GM18505 (cell line): ENCODE results near the gene MS4A15.
"Not testable (repeated sequence)": the region's sequence is repeated elsewhere in the genome, so short reads cannot be mapped to it uniquely, and the experiment has no call there.

ENCODE experiments used
- ATAC-seq: cut with Tn5 transposase; IDR thresholded peaks from one replicate; pipeline ENCODE4 v1.9.1; 2021; ENCODE audit not compliant: unreplicated experiment
- POLR2A ChIP-seq: IDR thresholded peaks from 4 replicates; pipeline ENCODE4 v1.6.1; 2011; ENCODE audit warnings: borderline replicate concordance; ENCODE audit not compliant: insufficient read depth, insufficient read length; ENCODE audit errors: extremely low read depth

The MS4A15 gene

DNA sequence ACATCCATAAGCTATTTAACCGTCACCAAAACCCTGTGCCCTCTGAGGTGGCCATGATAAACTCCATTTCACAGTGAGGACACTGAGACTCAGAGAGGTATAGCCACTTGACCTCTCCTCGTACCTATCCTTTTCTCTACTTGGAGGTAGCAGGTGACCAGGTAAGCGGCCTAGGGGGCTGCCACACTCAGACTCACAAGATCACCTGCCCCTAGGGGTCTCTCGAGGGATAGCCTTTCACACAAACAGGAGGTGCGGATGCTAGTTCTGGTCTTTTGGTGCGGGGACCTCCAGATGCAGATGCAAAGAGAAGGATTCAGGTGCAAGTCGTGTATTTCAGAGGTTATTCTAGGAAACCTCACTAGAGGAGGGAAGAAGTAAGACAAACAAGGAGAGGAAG is 17.6 kb upstream of the MS4A15 start:
- no peak for ATAC-seq
- TF ChIP-seq POLR2A: no peak

DNA sequence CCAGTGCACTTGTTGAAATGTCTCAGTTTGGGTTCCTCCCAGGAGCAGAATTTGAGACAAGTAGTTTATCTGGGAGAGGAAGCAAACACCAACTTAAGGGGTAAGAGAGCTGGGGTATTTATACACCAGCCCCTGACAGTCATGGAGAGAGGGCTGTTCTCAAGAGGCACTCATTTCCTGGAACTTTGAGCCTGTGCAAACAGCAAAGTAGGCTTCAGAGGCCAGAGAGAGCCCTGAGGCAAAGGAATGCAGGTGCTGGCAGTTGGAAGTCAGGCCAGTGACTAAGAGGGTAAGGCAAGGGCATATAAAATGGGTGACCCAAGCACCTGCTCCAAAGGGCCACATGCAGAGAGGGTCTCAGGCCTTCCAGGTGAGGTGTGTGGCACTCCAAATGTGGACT is 16.1 kb upstream of the MS4A15 start:
- no peak for ATAC-seq
- TF ChIP-seq POLR2A: no peak

- ATAC-seq: no peak
- no peak for TF ChIP-seq POLR2A
These were observed 15.2 kb upstream of the MS4A15 start for GRCh38 chr11:60741421-60741820.

DNA sequence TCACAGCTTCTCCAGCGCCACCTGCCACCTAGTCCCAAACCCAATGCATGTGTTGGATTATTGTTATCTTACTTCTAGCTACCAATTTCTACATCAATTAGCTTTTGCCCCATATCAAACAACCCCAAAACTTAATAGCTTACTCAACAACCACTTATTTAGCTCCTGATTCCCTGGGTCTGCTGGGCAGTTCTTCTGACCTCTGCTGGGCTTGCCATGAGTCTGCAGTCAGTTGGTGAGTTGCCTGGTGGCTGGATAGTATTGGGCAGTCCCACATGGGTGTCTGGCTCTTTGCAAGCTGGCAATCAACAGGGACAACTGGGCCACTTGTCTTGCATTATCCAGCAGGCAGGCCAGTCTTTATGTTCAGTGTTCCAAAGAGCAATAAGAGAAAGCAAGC is 13.6 kb upstream of the MS4A15 start:
- TF ChIP-seq POLR2A: no peak
- no peak for ATAC-seq

DNA sequence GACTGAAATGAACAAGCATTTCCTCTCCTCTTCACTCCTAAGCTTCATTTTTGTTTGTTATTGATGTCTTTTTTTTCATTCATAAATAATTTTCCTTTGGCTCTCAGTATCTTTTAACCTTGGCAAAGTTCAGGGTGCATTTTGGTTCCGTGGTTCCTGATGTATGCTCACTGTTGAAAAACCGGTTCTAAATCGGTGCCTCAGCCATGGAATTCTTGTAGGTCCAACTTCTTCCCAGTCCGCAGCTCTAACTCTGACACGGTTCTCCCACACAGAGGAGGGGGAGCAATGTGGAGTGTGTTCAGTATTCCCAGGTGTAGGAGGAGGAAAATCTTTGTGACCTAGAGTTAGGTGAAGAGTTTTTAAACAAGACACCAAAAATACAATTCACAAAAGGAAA is 12.6 kb upstream of the MS4A15 start:
- no peak for TF ChIP-seq POLR2A
- ATAC-seq: no peak

DNA sequence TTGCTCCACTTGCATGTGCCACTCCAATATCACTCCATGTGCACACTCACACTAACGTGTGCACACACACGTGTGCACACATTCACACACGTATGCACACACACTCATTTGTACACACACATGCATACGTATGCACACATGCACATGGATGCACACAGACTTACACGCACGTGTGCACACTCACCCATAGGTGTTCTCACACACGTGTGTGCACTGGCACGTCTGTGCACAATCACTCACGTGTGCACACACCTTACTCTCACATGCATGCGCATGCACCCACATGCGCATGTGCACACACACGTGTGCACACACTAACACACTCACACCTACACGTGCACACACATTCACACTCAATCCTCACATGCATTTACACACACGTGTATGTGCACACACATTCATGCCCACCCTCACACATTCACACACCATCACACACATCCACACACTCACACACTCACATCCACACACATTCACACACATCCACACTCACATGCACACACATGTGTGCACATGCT is 9.3 kb upstream of the MS4A15 start:
- no peak for ATAC-seq
- TF ChIP-seq POLR2A: no peak

DNA sequence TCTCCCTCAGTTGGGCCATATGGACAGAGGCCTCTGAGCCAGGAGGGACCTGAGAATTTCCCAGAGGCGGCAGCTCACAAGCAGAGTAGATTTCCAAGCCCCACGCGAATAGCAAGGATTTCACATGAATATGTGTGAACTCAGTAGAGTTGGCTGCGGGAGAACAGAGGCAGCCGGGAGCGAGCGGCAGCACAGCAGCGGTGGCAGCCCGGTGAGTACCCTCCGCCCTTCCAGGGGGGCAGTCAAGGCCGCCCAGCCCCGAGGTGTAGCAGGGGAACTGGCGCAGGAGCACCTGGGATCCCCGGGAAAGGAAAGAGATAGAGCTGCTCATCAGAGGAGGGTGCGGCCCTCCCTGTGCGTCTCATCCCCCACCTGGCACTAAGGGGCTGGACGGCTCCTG is 8.4 kb upstream of the MS4A15 start:
- TF ChIP-seq POLR2A: no peak
- no peak for ATAC-seq

GRCh38 chr11:60748821-60749220 is 7.8 kb upstream of the MS4A15 start:
- ATAC-seq: no peak
- TF ChIP-seq POLR2A: no peak

- no peak for TF ChIP-seq POLR2A
- no peak for ATAC-seq
These were observed 5.8 kb upstream of the MS4A15 start for GRCh38 chr11:60750911-60751310.

DNA sequence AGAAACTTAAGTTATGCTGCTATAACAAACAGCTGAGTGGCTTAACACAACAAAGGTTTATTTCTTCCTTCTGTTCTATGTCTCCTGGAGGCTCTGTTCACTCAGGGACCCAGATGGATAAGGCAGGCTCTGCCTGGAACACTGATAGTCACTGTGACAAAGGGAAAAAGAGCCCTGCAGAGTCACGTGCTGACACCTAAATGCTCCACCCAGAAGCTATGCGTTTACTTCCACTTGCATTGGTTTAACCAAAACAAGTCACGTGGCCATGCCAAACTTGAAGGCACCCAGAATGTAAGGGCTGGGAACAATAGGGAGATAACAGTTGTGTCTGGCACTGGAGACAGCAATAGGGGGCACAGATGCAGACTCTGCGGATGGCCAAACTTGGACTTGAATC is 3.4 kb upstream of the MS4A15 start:
- no peak for ATAC-seq
- TF ChIP-seq POLR2A: no peak

DNA sequence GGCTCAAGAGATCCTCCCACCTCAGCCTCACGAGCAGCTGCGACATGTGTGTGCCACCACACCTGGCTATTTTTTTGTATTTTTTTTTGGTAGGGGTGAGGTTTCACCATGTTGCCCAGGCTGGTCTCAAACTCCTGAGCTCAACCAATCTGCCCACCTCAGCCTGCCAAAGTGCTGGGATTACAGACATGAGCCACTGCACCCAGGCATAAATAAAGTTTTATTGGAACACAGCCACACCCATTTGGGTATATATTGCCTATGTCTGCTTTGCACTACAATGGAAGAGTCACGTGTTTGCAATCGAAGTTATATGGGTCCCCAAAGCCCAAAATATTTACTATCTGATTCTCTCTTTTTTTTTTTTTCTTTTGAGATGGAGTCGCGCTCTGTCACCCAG is 1.8 kb upstream of the MS4A15 start:
- no peak for TF ChIP-seq POLR2A
- ATAC-seq: no peak

- TF ChIP-seq POLR2A: no peak
- ATAC-seq: no peak
These were observed 649 bp downstream of the MS4A15 start for GRCh38 chr11:60757231-60757800.

- not testable (repeated sequence) for ATAC-seq
These were observed 2.0 kb downstream of the MS4A15 start for GRCh38 chr11:60758671-60759070.

GRCh38 chr11:60759438-60760225 is 3.0 kb downstream of the MS4A15 start:
- not testable (repeated sequence) for ATAC-seq

GRCh38 chr11:60761436-60762190 is 4.9 kb downstream of the MS4A15 start:
- no peak for TF ChIP-seq POLR2A
- no peak for ATAC-seq
